Measurements from ENCODE around the gene RRP8.

The RRP8 gene

GRCh38 chr11:6599449-6599848, 4.0 kb downstream of the RRP8 start:
- DNase-seq = no peak

GRCh38 chr11:6598555-6598954, 4.9 kb downstream of the RRP8 start:
- DNase-seq = no peak

GRCh38 chr11:6596239-6596877, 7.1 kb downstream of the RRP8 start:
- DNase-seq = no peak

GRCh38 chr11:6594142-6594768, 9.2 kb downstream of the RRP8 start:
- DNase-seq = no peak

GRCh38 chr11:6588018-6588417, 15.4 kb downstream of the RRP8 start:
- no peak for DNase-seq

GRCh38 chr11:6587360-6587953, 16.0 kb downstream of the RRP8 start:
- DNase-seq = no peak

GRCh38 chr11:6586434-6587359, 16.7 kb downstream of the RRP8 start:
- no peak for DNase-seq

- no peak for DNase-seq
These were observed 18.9 kb downstream of the RRP8 start for GRCh38 chr11:6584528-6584927.

- DNase-seq = no peak
These were observed 19.8 kb downstream of the RRP8 start for GRCh38 chr11:6583584-6583983.

- DNase-seq = no peak
These were observed 23.7 kb downstream of the RRP8 start for GRCh38 chr11:6579681-6580080.

GRCh38 chr11:6578134-6578533, 25.3 kb downstream of the RRP8 start:
- DNase-seq = no peak

- no peak for DNase-seq
These were observed 26.7 kb downstream of the RRP8 start for GRCh38 chr11:6576471-6577373.

GRCh38 chr11:6574816-6575715, 28.4 kb downstream of the RRP8 start:
- no peak for DNase-seq

GRCh38 chr11:6572215-6572614, 31.2 kb downstream of the RRP8 start:
- no peak for DNase-seq

GRCh38 chr11:6571434-6572008, 31.9 kb downstream of the RRP8 start:
- DNase-seq = no peak

GRCh38 chr11:6570691-6571427, 32.6 kb downstream of the RRP8 start:
- DNase-seq = no peak

GRCh38 chr11:6569706-6570105, 33.7 kb downstream of the RRP8 start:
- no peak for DNase-seq

- no peak for DNase-seq
These were observed 35.1 kb downstream of the RRP8 start for GRCh38 chr11:6568191-6568918.

- no peak for DNase-seq
These were observed 36.1 kb downstream of the RRP8 start for GRCh38 chr11:6567371-6567745.

Measured in CD4-positive, alpha-beta T cell treated with Interleukin-12 subunit alpha and Interleukin-12 subunit beta, for 1 hour (primary cell).